HepG2 (cell line): ENCODE data around the gene RTEL1. TPM values are rescaled to one million over a fixed set of nuclear protein-coding genes. Genes with fewer than 3 reads are reported as not detected.

Experiments
- ATF7 ChIP-seq, 2 experiments: fragments of 450-650 bp in 1 of 2; sonication (generic) in 1 of 2; formaldehyde crosslinking in 1 of 2; IDR thresholded peaks; 2 replicates each; pipeline versions ENCODE4 v1.4.0 to v1.6.1; 2016 to 2020; ENCODE audit warnings: antibody characterized with exemption in 1 of 2, mild to moderate bottlenecking in 1 of 2, missing genetic modification reagents in 1 of 2
- CREB1 ChIP-seq, 2 experiments: fragments of 450-650 bp in 1 of 2; IDR thresholded peaks; 2 replicates each; pipeline ENCODE4 v1.6.1; 2016 to 2017; ENCODE audit warnings: control low read depth in 1 of 2, mild to moderate bottlenecking in 1 of 2, missing compliant biosample characterization in 1 of 2, missing genetic modification characterization in 1 of 2
- GFI1 ChIP-seq: sonication (generic); formaldehyde crosslinking; IDR thresholded peaks from 2 replicates; pipeline ENCODE4 v1.5.0; 2020; ENCODE audit warnings: missing genetic modification reagents, mild to moderate bottlenecking, borderline replicate concordance
- JUNB ChIP-seq: sonication (generic); formaldehyde crosslinking; IDR thresholded peaks from 2 replicates; pipeline ENCODE4 v1.8.0; 2022; ENCODE audit warnings: missing genetic modification reagents, mild to moderate bottlenecking, borderline replicate concordance
- MAF1 ChIP-seq: sonication (generic); formaldehyde crosslinking; IDR thresholded peaks from 2 replicates; pipeline ENCODE4 v1.5.0; 2020; ENCODE audit warnings: missing genetic modification reagents, borderline replicate concordance
- NCOA5 ChIP-seq: sonication (generic); formaldehyde crosslinking; IDR thresholded peaks from 2 replicates; pipeline ENCODE4 v1.4.0; 2020; ENCODE audit warnings: missing genetic modification reagents
- PRPF4 ChIP-seq: fragments of 200-400 bp; formaldehyde crosslinking; IDR thresholded peaks from 2 replicates; pipeline ENCODE4 v1.6.1; 2016; ENCODE audit warnings: low read length, low read depth; ENCODE audit not compliant: poor library complexity, severe bottlenecking
- SMARCC2 ChIP-seq: fragments of 450-650 bp; IDR thresholded peaks from 2 replicates; pipeline ENCODE4 v1.6.1; 2017; ENCODE audit warnings: antibody characterized with exemption, mild to moderate bottlenecking
- SP140L ChIP-seq: sonication (generic); formaldehyde crosslinking; IDR thresholded peaks from 2 replicates; pipeline ENCODE4 v1.4.0; 2020; ENCODE audit warnings: missing genetic modification reagents, borderline replicate concordance
- TAF15 ChIP-seq: fragments of 200-400 bp; formaldehyde crosslinking; IDR thresholded peaks from one replicate; pipeline ENCODE4 v1.6.1; 2018; ENCODE audit warnings: mild to moderate bottlenecking, low read depth, low read length; ENCODE audit not compliant: poor library complexity, severe bottlenecking
- ZBTB20 ChIP-seq: sonication (generic); formaldehyde crosslinking; IDR thresholded peaks from 2 replicates; pipeline ENCODE4 v1.8.1; 2023; ENCODE audit warnings: missing genetic modification reagents, low read depth, mild to moderate bottlenecking, borderline replicate concordance
- ZBTB21 ChIP-seq: sonication (generic); formaldehyde crosslinking; IDR thresholded peaks from 2 replicates; pipeline ENCODE4 v1.4.0; 2020; ENCODE audit warnings: missing genetic modification reagents
- ZNF367 ChIP-seq: sonication (generic); formaldehyde crosslinking; IDR thresholded peaks from 2 replicates; pipeline ENCODE4 v1.4.0; 2020; ENCODE audit warnings: missing genetic modification reagents, borderline replicate concordance
- ZNF530 ChIP-seq: sonication (generic); formaldehyde crosslinking; IDR thresholded peaks from 2 replicates; pipeline ENCODE4 v1.5.0; 2020; ENCODE audit warnings: low read depth, mild to moderate bottlenecking, missing genetic modification reagents
- polyA plus RNA-seq, 8 experiments: library from polyadenylated mRNA; depleted of rRNA in 3 of 8; stranded (reverse) in 7 of 8; unstranded in 1 of 8; fragments of >200 nt; fragmentation: Illumina TruSeq in 4 of 8; extraction: Trizol in 4 of 8; gene quantifications; 2 replicates each; pipeline versions ENCODE4 v1.2.1 to v1.2.3, GENCODE V29; 2011 to 2016; ENCODE audit warnings: low read depth in 4 of 8, missing spikeins in 1 of 8, mixed read lengths in 1 of 8; ENCODE audit not compliant: insufficient read depth in 1 of 8
- total RNA-seq, 5 experiments: library from RNA; depleted of rRNA; stranded (reverse); fragments of >200 nt; fragmentation: Illumina TruSeq; extraction: Trizol; gene quantifications; 2 replicates each; pipeline ENCODE4 v1.2.3, GENCODE V29; 2016; ENCODE audit warnings: low read depth in 1 of 5
- TF ChIP-seq, protein P1 (sequence below): sonication (generic); formaldehyde crosslinking; IDR thresholded peaks from 2 replicates; pipeline ENCODE4 v1.8.0; 2022; ENCODE audit warnings: missing genetic modification reagents, mild to moderate bottlenecking, moderate library complexity, borderline replicate concordance
- TF ChIP-seq, protein P2 (sequence below): sonication (generic); formaldehyde crosslinking; IDR thresholded peaks from 2 replicates; pipeline ENCODE4 v1.8.0; 2022; ENCODE audit warnings: mild to moderate bottlenecking, missing genetic modification reagents; ENCODE audit not compliant: insufficient replicate concordance
- TF ChIP-seq, protein P3 (sequence below): sonication (generic); formaldehyde crosslinking; IDR thresholded peaks from 2 replicates; pipeline ENCODE4 v1.9.0; 2021; ENCODE audit warnings: missing genetic modification reagents, borderline replicate concordance
- TF ChIP-seq, protein P4 (sequence below): sonication (generic); formaldehyde crosslinking; IDR thresholded peaks from 2 replicates; pipeline ENCODE4 v1.4.0; 2020; ENCODE audit warnings: missing genetic modification reagents

The RTEL1 gene
- total and polyA plus RNA-seq, 2 of the 13 experiments (the other 11 are each of a cell fraction or from before 2014, with no cell fraction given) = 21.8 to 36.4 TPM

DNA sequence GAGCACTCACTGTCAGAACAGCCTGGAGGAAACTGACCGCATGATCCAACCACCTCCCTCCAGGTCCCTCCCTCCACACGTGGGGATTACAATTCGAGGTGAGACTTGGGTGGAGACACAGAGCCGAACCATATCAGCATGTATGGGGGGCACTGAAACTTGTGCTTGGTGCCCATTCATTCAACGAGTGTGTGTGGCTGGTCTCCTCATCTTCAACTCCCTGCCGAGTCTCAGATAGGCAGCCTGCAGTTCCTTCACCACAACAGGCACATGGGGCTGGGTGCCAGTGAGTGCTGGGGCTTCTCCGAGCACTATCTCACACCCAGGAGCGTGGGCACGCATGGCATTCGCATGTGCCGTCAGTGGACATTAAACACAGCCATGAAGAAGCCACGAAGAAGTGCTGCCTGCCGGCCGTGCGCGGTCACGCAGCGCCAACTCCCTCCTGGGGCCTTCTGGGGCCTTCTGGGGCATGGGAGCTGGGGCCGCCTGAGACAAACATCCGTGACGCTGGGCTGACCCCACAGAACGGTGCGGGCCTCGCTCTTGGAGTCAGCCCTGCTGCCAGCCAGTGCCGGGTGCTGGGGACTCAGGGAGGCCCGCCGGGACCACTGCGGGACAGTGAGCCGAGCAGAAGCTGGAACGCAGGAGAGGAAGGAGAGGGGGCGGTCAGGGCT, 714 bp upstream of the RTEL1 start (continued):
- TF ChIP-seq CREB1 (IDR thresholded peaks at IDR 0.05) (no peak), CREB1 (CRISPR knock-in tag; IDR thresholded peaks at IDR 0.05) (no peak), ZBTB20 (CRISPR knock-in tag) (no peak; the same call in 1 of the 2 replicates), JUNB (no peak), TAF15 (no peak), NCOA5 (no peak), PRPF4 (no peak), MAF1 (no peak), GFI1 (CRISPR knock-in tag) (no peak), SMARCC2 (no peak), ZNF367 (CRISPR knock-in tag) (no peak), ZNF530 (CRISPR knock-in tag) (no peak), ATF7 (IDR thresholded peaks at IDR 0.05) (no peak), ATF7 (CRISPR knock-in tag; IDR thresholded peaks at IDR 0.05) (no peak), ZBTB21 (CRISPR knock-in tag) (no peak), SP140L (CRISPR knock-in tag) (no peak)
- TF ChIP-seq, protein P1, sequence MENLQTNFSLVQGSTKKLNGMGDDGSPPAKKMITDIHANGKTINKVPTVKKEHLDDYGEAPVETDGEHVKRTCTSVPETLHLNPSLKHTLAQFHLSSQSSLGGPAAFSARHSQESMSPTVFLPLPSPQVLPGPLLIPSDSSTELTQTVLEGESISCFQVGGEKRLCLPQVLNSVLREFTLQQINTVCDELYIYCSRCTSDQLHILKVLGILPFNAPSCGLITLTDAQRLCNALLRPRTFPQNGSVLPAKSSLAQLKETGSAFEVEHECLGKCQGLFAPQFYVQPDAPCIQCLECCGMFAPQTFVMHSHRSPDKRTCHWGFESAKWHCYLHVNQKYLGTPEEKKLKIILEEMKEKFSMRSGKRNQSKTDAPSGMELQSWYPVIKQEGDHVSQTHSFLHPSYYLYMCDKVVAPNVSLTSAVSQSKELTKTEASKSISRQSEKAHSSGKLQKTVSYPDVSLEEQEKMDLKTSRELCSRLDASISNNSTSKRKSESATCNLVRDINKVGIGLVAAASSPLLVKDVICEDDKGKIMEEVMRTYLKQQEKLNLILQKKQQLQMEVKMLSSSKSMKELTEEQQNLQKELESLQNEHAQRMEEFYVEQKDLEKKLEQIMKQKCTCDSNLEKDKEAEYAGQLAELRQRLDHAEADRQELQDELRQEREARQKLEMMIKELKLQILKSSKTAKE (CRISPR knock-in tag) = no peak
- TF ChIP-seq, protein P2, sequence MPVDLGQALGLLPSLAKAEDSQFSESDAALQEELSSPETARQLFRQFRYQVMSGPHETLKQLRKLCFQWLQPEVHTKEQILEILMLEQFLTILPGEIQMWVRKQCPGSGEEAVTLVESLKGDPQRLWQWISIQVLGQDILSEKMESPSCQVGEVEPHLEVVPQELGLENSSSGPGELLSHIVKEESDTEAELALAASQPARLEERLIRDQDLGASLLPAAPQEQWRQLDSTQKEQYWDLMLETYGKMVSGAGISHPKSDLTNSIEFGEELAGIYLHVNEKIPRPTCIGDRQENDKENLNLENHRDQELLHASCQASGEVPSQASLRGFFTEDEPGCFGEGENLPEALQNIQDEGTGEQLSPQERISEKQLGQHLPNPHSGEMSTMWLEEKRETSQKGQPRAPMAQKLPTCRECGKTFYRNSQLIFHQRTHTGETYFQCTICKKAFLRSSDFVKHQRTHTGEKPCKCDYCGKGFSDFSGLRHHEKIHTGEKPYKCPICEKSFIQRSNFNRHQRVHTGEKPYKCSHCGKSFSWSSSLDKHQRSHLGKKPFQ (CRISPR knock-in tag) = no peak
- TF ChIP-seq, protein P3, sequence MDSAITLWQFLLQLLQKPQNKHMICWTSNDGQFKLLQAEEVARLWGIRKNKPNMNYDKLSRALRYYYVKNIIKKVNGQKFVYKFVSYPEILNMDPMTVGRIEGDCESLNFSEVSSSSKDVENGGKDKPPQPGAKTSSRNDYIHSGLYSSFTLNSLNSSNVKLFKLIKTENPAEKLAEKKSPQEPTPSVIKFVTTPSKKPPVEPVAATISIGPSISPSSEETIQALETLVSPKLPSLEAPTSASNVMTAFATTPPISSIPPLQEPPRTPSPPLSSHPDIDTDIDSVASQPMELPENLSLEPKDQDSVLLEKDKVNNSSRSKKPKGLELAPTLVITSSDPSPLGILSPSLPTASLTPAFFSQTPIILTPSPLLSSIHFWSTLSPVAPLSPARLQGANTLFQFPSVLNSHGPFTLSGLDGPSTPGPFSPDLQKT = no peak
- TF ChIP-seq, protein P4, sequence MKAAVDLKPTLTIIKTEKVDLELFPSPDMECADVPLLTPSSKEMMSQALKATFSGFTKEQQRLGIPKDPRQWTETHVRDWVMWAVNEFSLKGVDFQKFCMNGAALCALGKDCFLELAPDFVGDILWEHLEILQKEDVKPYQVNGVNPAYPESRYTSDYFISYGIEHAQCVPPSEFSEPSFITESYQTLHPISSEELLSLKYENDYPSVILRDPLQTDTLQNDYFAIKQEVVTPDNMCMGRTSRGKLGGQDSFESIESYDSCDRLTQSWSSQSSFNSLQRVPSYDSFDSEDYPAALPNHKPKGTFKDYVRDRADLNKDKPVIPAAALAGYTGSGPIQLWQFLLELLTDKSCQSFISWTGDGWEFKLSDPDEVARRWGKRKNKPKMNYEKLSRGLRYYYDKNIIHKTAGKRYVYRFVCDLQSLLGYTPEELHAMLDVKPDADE (CRISPR knock-in tag) = no peak
